Osteocyte (in vitro differentiated cells): ENCODE measurements around the gene CAPNS1. TPM values are rescaled to one million over a fixed set of nuclear protein-coding genes. Genes with fewer than 3 reads are reported as not detected.
"Not testable (repeated sequence)": the region's sequence is repeated elsewhere in the genome, so short reads cannot be mapped to it uniquely, and the experiment has no call there.

Experiments used
- DNase-seq: peaks from one replicate; pipeline ENCODE4 v3.0.0; 2021; ENCODE audit warnings: mixed read lengths; ENCODE audit not compliant: unreplicated experiment; ENCODE audit errors: extremely low spot score
- H3K27ac Mint-ChIP-seq: one replicate; pipeline ENCODE4 v1.8.0; 2021; ENCODE audit warnings: mild to moderate bottlenecking, mixed read lengths; ENCODE audit not compliant: unreplicated experiment
- H3K27me3 Mint-ChIP-seq: one replicate; pipeline ENCODE4 v1.8.0; 2021; ENCODE audit warnings: mixed read lengths; ENCODE audit not compliant: unreplicated experiment
- H3K36me3 Mint-ChIP-seq: one replicate; pipeline ENCODE4 v1.8.0; 2021; ENCODE audit warnings: mixed read lengths; ENCODE audit not compliant: unreplicated experiment
- H3K4me1 Mint-ChIP-seq: one replicate; pipeline ENCODE4 v1.8.0; 2021; ENCODE audit warnings: mixed read lengths; ENCODE audit not compliant: unreplicated experiment
- H3K4me3 Mint-ChIP-seq: one replicate; pipeline ENCODE4 v1.8.0; 2021; ENCODE audit warnings: mild to moderate bottlenecking, moderate library complexity, mixed read lengths; ENCODE audit not compliant: unreplicated experiment
- H3K9me3 Mint-ChIP-seq: one replicate; pipeline ENCODE4 v1.8.0; 2021; ENCODE audit warnings: mixed read lengths; ENCODE audit not compliant: unreplicated experiment
- CTCF ChIP-seq: fragments of 200-600 bp; sonication (generic); IDR thresholded peaks from 2 replicates; pipeline ENCODE4 v1.5.0; 2021; ENCODE audit warnings: antibody characterized with exemption, mild to moderate bottlenecking, moderate library complexity
- total RNA-seq: library from RNA; stranded (reverse); gene quantifications from 2 replicates; pipeline ENCODE4 v1.2.1, GENCODE V29; 2021

Gene CAPNS1
- total RNA-seq, 1 donor from 2014 or later, result 789 TPM

- peaks cover 20% of the 10 kb centered on the region for H3K36me3 Mint-ChIP-seq
- no peaks in the 10 kb centered on the region for H3K9me3 Mint-ChIP-seq
- peaks cover 10% of the 10 kb centered on the region for H3K4me1 Mint-ChIP-seq
- H3K4me3 Mint-ChIP-seq, result no peak overlapping the region
- no peak for DNase-seq
- no peaks in the 10 kb centered on the region for H3K27me3 Mint-ChIP-seq
- no peak overlapping the region for H3K27ac Mint-ChIP-seq
- TF ChIP-seq CTCF, result no peak
These were observed 18.3 kb upstream of the CAPNS1 start for GRCh38 chr19:36121486-36122124.

GRCh38 chr19:36125557-36125956 lies 14.3 kb upstream of the CAPNS1 start:
- TF ChIP-seq CTCF, result no peak
- Mint-ChIP-seq H3K27me3 (no peaks in the 10 kb centered on the region), H3K4me1 (peaks cover 8% of the 10 kb centered on the region), H3K36me3 (peaks cover 7% of the 10 kb centered on the region), H3K27ac (no peak overlapping the region), H3K9me3 (no peaks in the 10 kb centered on the region), H3K4me3 (no peak overlapping the region)
- no peak for DNase-seq

GRCh38 chr19:36128392-36128736 lies 11.5 kb upstream of the CAPNS1 start:
- peak overlapping the region; percentile 84 for H3K4me3 Mint-ChIP-seq
- peaks cover 12% of the 10 kb centered on the region for H3K4me1 Mint-ChIP-seq
- peak overlapping the region; percentile 95 for H3K27ac Mint-ChIP-seq
- H3K27me3 Mint-ChIP-seq, result no peaks in the 10 kb centered on the region
- DNase-seq, result no peak
- H3K9me3 Mint-ChIP-seq, result no peaks in the 10 kb centered on the region
- H3K36me3 Mint-ChIP-seq, result peaks cover 7% of the 10 kb centered on the region
- no peak for TF ChIP-seq CTCF

GRCh38 chr19:36131221-36131620 lies 8.6 kb upstream of the CAPNS1 start:
- H3K27me3 Mint-ChIP-seq, H3K4me3 Mint-ChIP-seq, H3K27ac Mint-ChIP-seq, H3K9me3 Mint-ChIP-seq, H3K36me3 Mint-ChIP-seq, DNase-seq: not testable (repeated sequence)
- H3K4me1 Mint-ChIP-seq, result peaks cover 22% of the 10 kb centered on the region

GRCh38 chr19:36134867-36135266 lies 5.0 kb upstream of the CAPNS1 start:
- H3K27me3 Mint-ChIP-seq, H3K27ac Mint-ChIP-seq, DNase-seq, H3K36me3 Mint-ChIP-seq, H3K9me3 Mint-ChIP-seq, H3K4me3 Mint-ChIP-seq: not testable (repeated sequence)
- H3K4me1 Mint-ChIP-seq, result peaks cover 27% of the 10 kb centered on the region

- H3K27ac Mint-ChIP-seq, result peak overlapping the region; percentile 72
These were observed 2.7 kb upstream of the CAPNS1 start for GRCh38 chr19:36136964-36137686.

More at GRCh38 chr19:36136964-36137686, 2.7 kb upstream of the CAPNS1 start:
- Mint-ChIP-seq H3K9me3 (no peaks in the 10 kb centered on the region), H3K4me1 (peaks cover 37% of the 10 kb centered on the region), H3K4me3 (no peak overlapping the region), H3K27me3 (no peaks in the 10 kb centered on the region), H3K36me3 (peaks cover 9% of the 10 kb centered on the region)
- DNase-seq, result no peak
- TF ChIP-seq CTCF, result no peak
